AG04449 (cell line): ENCODE results near the gene RNF34.
A peak's percentile ranks its signal among the peaks of the same experiment; 100 is the strongest.

Experiments
- CTCF ChIA-PET: fragments of 350-600 bp; formaldehyde crosslinking; extraction: SDS; loops from one replicate; lab custom pipeline; 2021; ENCODE audit warnings: antibody characterized with exemption; lab: Yijun Ruan, JAX
- POLR2A ChIA-PET: fragments of 400-600, 350-600 bp; formaldehyde crosslinking; extraction: SDS; loops from one replicate; lab custom pipeline; 2020; ENCODE audit warnings: antibody characterized with exemption, inconsistent platforms; lab: Yijun Ruan, JAX
- DNase-seq: peaks from one replicate; pipeline ENCODE4 v3.0.0-alpha.2; 2010; ENCODE audit warnings: low read depth, low spot score
- H3K4me3 ChIP-seq: 2 replicates; pipeline ENCODE4 v1.5.1; 2011; ENCODE audit warnings: low read depth, mild to moderate bottlenecking, control low read depth, low read length
- CTCF ChIP-seq: IDR thresholded peaks from one replicate; pipeline ENCODE4 v1.5.1; 2011; ENCODE audit warnings: mild to moderate bottlenecking, moderate library complexity, low read length, control low read depth, inconsistent platforms; ENCODE audit not compliant: insufficient read depth; ENCODE audit errors: missing control alignments

Gene RNF34

DNA sequence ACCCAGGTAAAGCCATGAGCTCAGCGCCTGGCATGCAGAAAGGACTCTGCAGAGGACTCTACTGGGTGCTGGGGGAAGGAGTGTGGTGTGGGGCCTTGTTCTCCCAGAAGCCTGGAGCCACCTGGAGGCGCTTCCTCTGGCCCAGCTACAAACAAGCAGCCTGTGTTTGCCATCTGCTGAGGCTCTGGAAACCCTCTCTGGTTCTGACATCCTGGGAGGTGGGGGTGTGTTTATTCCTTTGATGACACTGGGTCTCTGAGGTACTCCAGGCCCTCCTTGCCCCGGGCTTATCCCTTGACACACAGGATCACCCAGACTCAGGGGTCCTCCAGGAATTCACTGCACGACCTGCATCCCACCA lies 44.9 kb downstream of the RNF34 start:
- no peak overlapping the region for H3K4me3 ChIP-seq
- ChIA-PET POLR2A (no interaction called here), CTCF (interaction anchor here (1.1 to 14.7 kb wide), 12 partner anchors 8 to 191 kb away, joined by 3 to 371 read pairs (median 18); partner anchors contain the start of gene ANAPC5)
- TF ChIP-seq CTCF, result no peak
- DNase-seq, result no peak

DNA sequence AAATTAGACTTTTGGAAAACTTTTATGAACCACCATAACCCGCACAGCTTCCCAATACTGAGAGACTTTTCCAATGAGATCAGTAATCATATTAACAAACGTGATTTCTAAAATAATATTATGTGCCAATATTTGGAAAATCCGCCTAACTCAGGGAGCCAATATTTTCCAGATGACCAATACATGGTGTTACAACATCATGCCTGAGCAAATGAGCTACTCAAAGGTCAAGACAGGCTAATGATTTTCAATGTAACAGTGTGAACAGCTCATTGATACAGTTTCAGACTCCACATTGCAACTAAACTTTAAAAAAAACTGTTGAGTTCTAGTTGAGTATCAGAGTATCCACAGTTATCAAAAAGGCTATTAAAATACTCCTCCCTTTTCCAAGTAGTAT lies 46.8 kb downstream of the RNF34 start:
- POLR2A ChIA-PET, result no interaction called here
- CTCF ChIA-PET, result interaction anchor here (0.7 to 14.7 kb wide), 9 partner anchors 7 to 235 kb away, joined by 3 to 371 read pairs (median 4); no protein-coding TSS in a partner anchor
- no peak for DNase-seq
- TF ChIP-seq CTCF, result no peak
- H3K4me3 ChIP-seq, result no peak overlapping the region

- ChIA-PET CTCF (interaction anchor here (0.7 to 14.7 kb wide), 9 partner anchors 8 to 115 kb away, joined by 3 to 371 read pairs (median 3); no protein-coding TSS in a partner anchor), POLR2A (no interaction called here)
- H3K4me3 ChIP-seq, result no peak overlapping the region
- no peak for TF ChIP-seq CTCF
- DNase-seq, result no peak
Observed at GRCh38 chr12:121448771-121449315, 48.9 kb downstream of the RNF34 start.

- TF ChIP-seq CTCF, result no peak
- ChIA-PET POLR2A (interaction anchor here (0.6 kb wide), 1 partner anchor 1124 kb away, joined by 3 read pairs; no protein-coding TSS in a partner anchor), CTCF (interaction anchor here (0.9 to 8.4 kb wide), 4 partner anchors 11 to 173 kb away, joined by 3 to 92 read pairs (median 4); no protein-coding TSS in a partner anchor)
- DNase-seq, result peak; percentile 9
- peak overlapping the region; percentile 34 for H3K4me3 ChIP-seq
Observed at GRCh38 chr12:121451961-121452339, 52.0 kb downstream of the RNF34 start.

DNA sequence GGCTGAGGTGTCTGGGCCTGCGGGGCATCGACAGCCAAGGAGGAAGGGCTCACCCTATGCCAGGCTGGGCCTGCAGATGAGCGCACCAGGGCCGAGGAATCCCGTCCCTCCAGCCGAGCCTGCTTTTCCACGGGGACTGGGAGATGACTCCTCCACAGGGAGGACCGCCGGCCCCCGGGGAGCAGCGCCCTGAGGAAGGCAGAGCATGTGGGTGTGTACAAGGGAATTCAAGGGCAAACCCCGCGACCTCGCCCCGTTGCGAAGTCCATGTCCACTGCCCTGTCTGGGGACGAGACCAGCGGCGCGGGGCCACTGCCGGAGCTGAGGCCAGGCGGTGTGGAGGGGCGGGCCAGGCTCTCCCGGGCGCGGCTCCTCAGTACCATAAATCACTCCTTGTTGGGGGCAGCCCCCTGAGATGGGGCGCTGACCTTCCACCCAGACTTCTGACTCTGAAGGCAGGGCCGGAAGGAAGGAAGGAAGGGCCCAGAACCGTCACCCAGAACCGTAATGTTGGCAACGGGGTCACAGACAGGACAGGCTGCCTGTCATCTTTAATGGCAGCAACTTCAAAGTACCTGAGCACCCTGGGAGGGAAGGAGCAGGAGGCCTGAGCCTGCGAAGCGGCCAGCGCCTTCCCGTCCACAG lies 52.5 kb downstream of the RNF34 start:
- POLR2A ChIA-PET, result no interaction called here

More for the DNA sequence above, 52.5 kb downstream of the RNF34 start:
- CTCF ChIA-PET, result interaction anchor here (0.9 to 8.4 kb wide), 4 partner anchors 11 to 173 kb away, joined by 3 to 92 read pairs (median 4); no protein-coding TSS in a partner anchor
- no peak for TF ChIP-seq CTCF
- DNase-seq, result no peak
- peak overlapping the region; percentile 34 for H3K4me3 ChIP-seq
